GM18868 (cell line): Measurements from ENCODE around the gene ST6GALNAC4.
"Not testable (repeated sequence)": the region's sequence is repeated elsewhere in the genome, so short reads cannot be mapped to it uniquely, and the experiment has no call there.

ENCODE experiments used
- ATAC-seq: cut with Tn5 transposase; IDR thresholded peaks from one replicate; pipeline ENCODE4 v1.9.1; 2021; ENCODE audit warnings: mild to moderate bottlenecking, moderate library complexity; ENCODE audit not compliant: unreplicated experiment

Gene ST6GALNAC4

GRCh38 chr9:127895811-127896210 is 21.0 kb downstream of the ST6GALNAC4 start:
- no peak for ATAC-seq

- ATAC-seq, result no peak
Measured at GRCh38 chr9:127893392-127893791, 23.4 kb downstream of the ST6GALNAC4 start.

DNA sequence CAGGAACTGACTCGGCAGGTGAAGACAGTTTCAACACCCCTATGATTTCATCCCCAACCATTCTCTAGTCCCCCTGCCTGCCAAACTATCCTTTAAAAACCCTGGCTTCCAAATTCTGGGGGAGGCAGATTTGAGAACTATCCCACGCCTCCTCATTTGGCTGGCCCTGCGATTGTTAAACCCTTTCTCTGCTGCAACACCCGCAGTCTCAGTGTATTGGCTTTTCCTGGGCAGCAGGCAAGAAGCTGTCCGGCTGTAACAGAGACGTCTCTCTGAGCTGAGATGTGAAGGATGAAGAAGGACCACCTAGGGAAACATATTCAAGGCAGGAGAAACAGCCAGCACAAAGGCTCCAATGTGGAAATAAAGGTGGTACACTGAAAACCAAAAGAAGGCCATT is 24.0 kb downstream of the ST6GALNAC4 start:
- ATAC-seq, result no peak

- no peak for ATAC-seq
Measured at GRCh38 chr9:127890053-127890452, 26.8 kb downstream of the ST6GALNAC4 start.

DNA sequence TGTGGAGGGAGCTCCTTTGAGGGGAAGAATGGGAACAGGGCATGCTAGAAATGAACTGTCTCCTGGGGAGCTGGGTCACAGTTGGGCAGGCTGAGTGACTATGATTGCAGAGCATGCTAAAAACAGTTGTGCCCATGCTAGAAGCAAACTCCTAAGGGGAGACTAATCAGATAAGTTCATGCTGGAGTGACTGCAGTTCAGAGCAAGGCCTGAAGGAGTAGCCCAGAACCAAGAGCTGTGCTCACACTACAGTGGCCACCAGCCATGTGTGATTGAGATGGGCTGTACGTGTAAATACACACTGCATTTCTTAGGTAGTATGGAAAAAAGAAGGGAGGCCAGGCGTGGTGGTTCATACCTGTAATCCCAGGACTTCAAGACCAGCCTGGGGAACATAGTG is 29.0 kb downstream of the ST6GALNAC4 start:
- no peak for ATAC-seq

GRCh38 chr9:127886401-127886972 is 30.4 kb downstream of the ST6GALNAC4 start:
- ATAC-seq, result no peak

- ATAC-seq, result no peak
Measured at GRCh38 chr9:127885508-127886281, 31.1 kb downstream of the ST6GALNAC4 start.

DNA sequence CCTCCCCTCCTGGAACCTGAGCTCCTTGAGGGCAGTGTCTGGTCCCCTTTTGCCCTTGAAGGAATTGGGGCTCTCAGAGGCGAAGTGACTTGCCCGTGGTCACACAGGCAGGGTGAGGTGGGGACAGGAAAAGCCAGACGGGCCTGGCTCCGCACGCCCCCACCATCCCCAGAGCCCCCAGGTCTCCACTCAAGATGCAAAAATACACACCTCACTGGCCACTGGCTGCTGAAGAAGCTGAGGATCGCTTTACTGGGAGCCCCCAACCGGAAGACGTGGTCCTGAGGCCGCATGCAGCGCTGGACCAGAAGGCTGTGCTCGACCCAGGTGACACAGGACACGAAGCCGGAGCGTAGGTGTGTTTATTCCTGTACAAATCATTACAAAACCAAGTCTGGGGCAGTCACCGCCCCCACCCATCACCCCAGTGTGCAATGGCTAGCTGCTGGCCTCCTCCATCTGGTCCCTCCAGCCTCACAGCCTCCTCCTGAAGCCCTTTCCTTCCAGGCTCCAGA is 31.8 kb downstream of the ST6GALNAC4 start:
- no peak for ATAC-seq

DNA sequence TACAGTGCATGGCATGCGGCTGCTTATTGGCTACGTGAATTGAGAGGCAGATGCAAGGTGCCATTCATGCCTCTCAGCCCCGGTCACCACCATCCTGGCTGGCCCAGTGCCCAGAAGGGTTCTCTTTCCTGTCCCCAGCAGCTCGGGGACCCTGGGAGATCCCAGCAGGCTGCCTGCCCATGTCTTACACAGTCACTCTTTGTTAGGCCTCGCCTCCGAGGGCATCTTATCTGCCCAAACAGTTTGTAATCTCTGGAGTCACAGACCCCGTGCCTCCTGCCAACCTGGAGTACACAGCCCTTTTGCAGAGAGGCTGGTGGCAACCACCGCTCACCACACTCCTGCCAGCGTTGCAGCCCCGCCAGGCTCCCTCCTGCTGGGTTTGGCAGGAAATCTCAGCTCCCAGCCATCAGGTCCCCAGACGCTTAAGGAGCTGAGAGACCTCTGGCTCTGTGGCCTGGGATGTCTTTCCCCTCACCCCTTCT is 32.4 kb downstream of the ST6GALNAC4 start:
- no peak for ATAC-seq

DNA sequence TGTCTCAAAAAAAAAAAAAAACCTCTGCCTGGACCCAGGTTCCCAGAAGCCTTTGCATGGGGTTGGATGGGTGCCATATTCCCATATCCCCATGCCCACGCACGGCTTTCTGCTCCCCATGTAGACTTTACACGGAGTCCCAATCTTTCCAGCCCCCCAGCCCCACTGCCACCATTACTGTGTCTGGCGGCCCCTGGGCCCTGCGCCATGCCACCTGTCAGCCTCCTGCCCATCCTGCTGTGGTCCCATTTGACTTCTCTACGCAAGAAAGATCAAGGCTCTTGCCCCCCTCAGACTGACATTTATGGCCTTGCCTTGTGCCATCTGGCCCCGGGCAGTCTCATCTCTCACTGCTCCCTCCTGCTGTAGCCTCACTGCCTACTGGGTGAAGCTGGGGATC is 32.9 kb downstream of the ST6GALNAC4 start:
- no peak for ATAC-seq

GRCh38 chr9:127881715-127882114 is 35.1 kb downstream of the ST6GALNAC4 start:
- ATAC-seq, result not testable (repeated sequence)

DNA sequence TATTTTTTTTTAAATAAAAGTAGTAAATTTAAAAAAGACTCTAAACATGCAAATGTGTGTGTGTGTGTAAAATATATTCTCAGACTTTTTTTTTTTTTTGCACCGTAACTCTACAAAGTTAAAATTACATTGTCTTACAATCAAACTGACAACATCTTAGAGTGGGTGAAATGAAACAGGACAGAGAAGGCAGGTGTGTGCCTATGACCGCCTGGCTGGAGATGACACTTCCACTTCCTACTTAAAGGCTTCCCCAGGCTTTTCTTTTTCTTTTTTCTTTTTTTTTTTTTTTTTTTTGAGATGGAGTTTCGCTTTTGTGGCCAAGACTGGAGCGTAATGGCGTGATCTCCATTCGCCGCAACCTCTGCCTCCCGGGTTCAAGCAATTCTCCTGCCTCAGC is 36.7 kb downstream of the ST6GALNAC4 start:
- no peak for ATAC-seq

DNA sequence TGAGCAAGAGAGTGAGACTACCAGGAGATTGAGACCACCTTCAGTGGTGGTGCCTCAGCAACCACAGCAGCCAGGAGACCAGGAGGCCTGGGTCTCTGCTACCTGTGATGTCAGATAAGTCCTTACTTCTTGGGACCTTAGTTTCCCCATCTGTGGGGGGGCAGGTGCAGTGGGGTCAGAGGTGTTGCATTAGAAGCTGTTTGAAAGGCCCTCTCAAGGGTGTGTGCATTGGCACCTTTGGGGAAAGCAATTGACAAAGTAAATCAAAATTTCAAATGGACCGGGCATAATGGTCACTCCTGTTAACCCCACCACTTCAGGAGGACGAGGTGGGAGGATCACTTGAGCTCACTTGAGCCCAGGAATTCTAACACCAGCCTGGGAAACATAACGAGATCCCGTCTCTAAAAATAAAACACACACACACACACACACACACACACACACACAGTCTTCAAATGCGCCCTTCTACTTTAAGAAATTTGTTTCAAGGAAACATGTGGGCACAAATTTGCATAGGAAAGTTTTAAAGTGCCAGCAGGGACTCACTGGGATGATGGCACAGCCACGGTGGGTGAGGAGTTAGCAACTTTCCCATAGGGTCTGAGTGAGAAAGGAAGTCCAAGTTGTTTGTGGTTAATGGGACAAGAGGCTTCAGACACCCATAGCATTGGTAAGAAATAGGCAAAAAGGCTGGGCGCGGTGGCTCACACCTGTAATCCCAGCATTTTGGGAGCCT is 38.0 kb downstream of the ST6GALNAC4 start:
- ATAC-seq, result no peak

DNA sequence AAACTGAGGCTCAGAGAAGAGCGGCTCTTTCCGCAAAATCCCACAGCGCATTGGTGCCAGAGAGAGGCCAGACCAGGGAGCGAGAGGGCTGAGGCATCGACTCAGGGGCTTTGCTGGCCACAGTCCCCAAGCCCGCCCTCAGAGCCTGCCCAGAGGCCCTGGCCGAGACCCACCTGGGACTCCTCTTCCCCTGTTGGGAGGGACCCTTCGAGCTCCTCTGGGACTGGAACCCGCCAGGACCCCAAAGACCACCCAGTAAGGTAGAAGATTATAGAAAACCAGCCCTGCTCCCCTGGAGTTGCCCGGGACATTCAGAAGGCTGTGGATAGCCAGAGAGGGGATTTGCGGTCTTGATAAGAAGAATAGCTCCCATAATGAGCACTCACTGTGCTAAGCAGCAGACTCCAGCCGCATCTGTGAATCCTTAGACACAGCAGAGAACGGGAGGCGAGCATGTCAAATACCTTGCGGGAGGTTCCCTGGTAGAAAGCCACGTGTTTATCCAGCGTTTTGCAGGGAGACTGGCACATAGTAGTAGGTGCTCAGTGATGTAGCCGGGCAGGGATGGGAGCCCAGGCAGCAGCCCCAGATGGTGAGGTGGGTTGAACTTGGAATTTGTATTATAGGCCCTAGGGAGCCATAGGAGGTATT is 38.7 kb downstream of the ST6GALNAC4 start:
- ATAC-seq, result no peak

DNA sequence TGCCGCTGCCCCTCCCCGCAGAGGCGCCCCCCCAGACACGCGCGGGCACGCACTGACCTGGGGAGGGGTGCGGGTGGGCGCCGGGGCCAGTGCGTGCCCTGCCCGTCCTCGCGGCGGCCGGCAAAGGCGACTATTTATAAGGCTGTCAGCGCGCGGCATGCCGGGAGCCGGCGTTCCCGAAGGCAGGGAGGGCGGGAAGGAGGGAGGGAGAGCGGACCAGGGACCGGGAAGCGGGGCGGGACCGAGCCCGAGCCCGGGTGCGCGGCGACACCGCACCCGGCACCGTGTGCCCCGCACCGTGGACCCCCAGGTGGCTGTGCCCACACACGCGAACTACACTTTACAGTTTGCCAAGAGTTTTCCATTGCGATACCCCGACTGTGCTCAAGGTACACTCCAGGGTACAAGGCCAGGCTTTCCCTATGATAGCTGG is 39.3 kb downstream of the ST6GALNAC4 start, which contains the start of gene AK1:
Gene AK1, minus strand, starts transcription at position 110 of the 433 bp plus-strand sequence. CDS start 3,058 bp downstream, outside the sequence.
- no peak for ATAC-seq

- ATAC-seq, result no peak
Measured at GRCh38 chr9:127876764-127877562, 39.9 kb downstream of the ST6GALNAC4 start.

GRCh38 chr9:127876026-127876763 is 40.6 kb downstream of the ST6GALNAC4 start:
- ATAC-seq, result no peak

- no peak for ATAC-seq
Measured at GRCh38 chr9:127875306-127875966, 41.4 kb downstream of the ST6GALNAC4 start.
